Measurements from ENCODE around the gene SLC30A7. TPM values are rescaled to one million over a fixed set of nuclear protein-coding genes. Genes with fewer than 3 reads are reported as not detected.

Gene SLC30A7
- total RNA-seq, 2 experiments from 2014 or later = 38.9 to 42.7 TPM

DNA sequence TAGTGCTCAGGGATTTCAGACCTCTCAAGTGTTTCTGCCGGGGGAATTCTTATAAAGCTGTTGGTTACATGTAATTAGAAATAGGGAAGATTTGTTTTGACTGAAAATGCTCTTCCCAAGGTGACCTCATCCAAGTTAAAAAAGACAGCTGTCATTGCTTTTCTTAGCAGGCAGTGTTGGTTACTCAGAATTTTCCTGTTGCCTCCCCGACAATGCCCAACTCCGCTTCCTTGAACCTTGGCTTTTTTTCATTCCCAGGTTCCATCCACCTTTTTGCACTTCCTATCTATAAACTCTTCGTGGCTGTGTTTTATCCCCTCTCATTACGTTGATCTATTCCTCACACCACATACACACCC lies 130.5 kb downstream of the SLC30A7 start:
- Mint-ChIP-seq H3K4me3 (peak overlapping the region; percentile 97), H3K27me3 (no peaks in the 10 kb centered on the region), H3K9me3 (peaks cover 3% of the 10 kb centered on the region), H3K27ac (peak overlapping the region; percentile 86), H3K4me1 (peaks cover 67% of the 10 kb centered on the region), H3K36me3 (ENCODE audit: low read depth) (peaks cover 55% of the 10 kb centered on the region)
- DNase-seq = no peak
- CTCF ChIA-PET = interaction anchor here (0.8 to 3.0 kb wide), 5 partner anchors 24 to 283 kb away, joined by 3 to 15 read pairs (median 3); no protein-coding TSS in a partner anchor
- POLR2A ChIA-PET = interaction anchor here (0.6 to 8.0 kb wide), 22 partner anchors 10 to 265 kb away, joined by 3 to 82 read pairs (median 4); partner anchors contain the start of gene S1PR1

- POLR2A ChIA-PET = interaction anchor here (0.9 to 8.0 kb wide), 6 partner anchors 22 to 210 kb away, joined by 4 to 82 read pairs (median 4); partner anchors contain the start of gene S1PR1
- CTCF ChIA-PET = interaction anchor here (1.0 to 3.0 kb wide), 4 partner anchors 209 to 282 kb away, joined by 3 to 15 read pairs (median 3); no protein-coding TSS in a partner anchor
- H3K9me3 Mint-ChIP-seq = peaks cover 5% of the 10 kb centered on the region
- H3K27ac Mint-ChIP-seq = no peak overlapping the region
- no peaks in the 10 kb centered on the region for H3K27me3 Mint-ChIP-seq
- H3K4me1 Mint-ChIP-seq = peaks cover 64% of the 10 kb centered on the region
- peaks cover 54% of the 10 kb centered on the region for H3K36me3 Mint-ChIP-seq (ENCODE audit: low read depth)
- peak overlapping the region; percentile 31 for H3K4me3 Mint-ChIP-seq
- DNase-seq = no peak
Measured at GRCh38 chr1:101027194-101027772, 131.4 kb downstream of the SLC30A7 start.

DNA sequence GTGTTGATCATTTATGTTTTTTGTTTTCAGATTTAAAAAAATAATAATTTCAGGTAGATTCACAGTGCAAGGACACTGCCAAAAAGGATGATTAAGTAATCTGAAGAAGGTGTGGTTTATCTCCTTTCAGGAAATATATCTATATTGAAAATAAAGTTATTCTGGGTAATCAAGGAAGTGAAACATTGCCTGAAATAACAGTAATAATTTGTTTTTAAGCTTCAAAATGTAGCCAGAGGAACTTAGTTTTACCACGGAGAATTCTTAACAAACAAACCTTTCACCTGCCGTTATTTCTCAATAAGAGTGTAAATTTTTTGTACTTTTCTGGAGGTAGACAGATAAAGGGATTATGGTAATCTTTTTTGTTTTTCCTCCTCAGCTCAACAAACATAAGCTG lies 132.6 kb downstream of the SLC30A7 start:
- POLR2A ChIA-PET = interaction anchor here (1.4 to 8.0 kb wide), 3 partner anchors 53 to 209 kb away, joined by 4 to 82 read pairs (median 5); partner anchors contain the start of gene S1PR1
- H3K36me3 Mint-ChIP-seq (ENCODE audit: low read depth) = peaks cover 53% of the 10 kb centered on the region

GRCh38 chr1:101029184-101029583 lies 133.3 kb downstream of the SLC30A7 start:
- CTCF ChIA-PET = interaction anchor here (0.7 kb wide), 1 partner anchor 209 kb away, joined by 4 read pairs; no protein-coding TSS in a partner anchor
- H3K4me1 Mint-ChIP-seq = peaks cover 51% of the 10 kb centered on the region
- H3K36me3 Mint-ChIP-seq (ENCODE audit: low read depth) = peaks cover 52% of the 10 kb centered on the region
- H3K4me3 Mint-ChIP-seq = no peak overlapping the region
- no peaks in the 10 kb centered on the region for H3K27me3 Mint-ChIP-seq
- POLR2A ChIA-PET = interaction anchor here (0.8 to 8.0 kb wide), 3 partner anchors 52 to 208 kb away, joined by 3 to 82 read pairs (median 5); partner anchors contain the start of gene S1PR1
- H3K9me3 Mint-ChIP-seq = peaks cover 10% of the 10 kb centered on the region
- H3K27ac Mint-ChIP-seq = no peak overlapping the region
- DNase-seq = no peak

More for the DNA sequence above, 132.6 kb downstream of the SLC30A7 start:
- Mint-ChIP-seq H3K9me3 (peaks cover 9% of the 10 kb centered on the region), H3K4me3 (no peak overlapping the region), H3K27ac (no peak overlapping the region), H3K27me3 (no peaks in the 10 kb centered on the region), H3K4me1 (peaks cover 58% of the 10 kb centered on the region)
- CTCF ChIA-PET = interaction anchor here (0.7 to 3.0 kb wide), 3 partner anchors 208 to 210 kb away, joined by 3 to 15 read pairs (median 4); no protein-coding TSS in a partner anchor
- DNase-seq = no peak

DNA sequence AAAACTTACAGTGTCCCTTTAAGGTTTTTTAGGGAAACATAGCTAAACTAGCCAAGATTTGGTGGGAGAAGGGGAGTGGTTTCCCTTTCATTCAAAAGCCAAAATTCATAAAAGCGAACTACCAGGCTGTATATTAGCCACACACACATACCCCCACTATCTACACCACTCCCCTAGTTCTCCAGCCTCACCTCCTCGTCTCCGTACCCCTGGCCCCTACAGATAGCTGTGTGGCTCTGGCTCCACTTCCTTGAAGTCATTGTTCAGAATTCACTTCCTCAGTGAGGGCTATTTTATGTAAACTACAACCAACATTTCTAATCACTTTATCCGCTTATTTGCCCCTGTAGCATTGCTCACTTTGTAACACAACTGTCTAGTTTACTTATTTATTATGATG lies 135.0 kb downstream of the SLC30A7 start:
- no peak overlapping the region for H3K4me3 Mint-ChIP-seq
- no peaks in the 10 kb centered on the region for H3K27me3 Mint-ChIP-seq
- no peak overlapping the region for H3K27ac Mint-ChIP-seq
- DNase-seq = no peak
- H3K36me3 Mint-ChIP-seq (ENCODE audit: low read depth) = peaks cover 54% of the 10 kb centered on the region
- POLR2A ChIA-PET = interaction anchor here (1.1 kb wide), 1 partner anchor 205 kb away, joined by 5 read pairs; no protein-coding TSS in a partner anchor
- H3K4me1 Mint-ChIP-seq = peaks cover 41% of the 10 kb centered on the region
- CTCF ChIA-PET = no interaction called here
- peaks cover 10% of the 10 kb centered on the region for H3K9me3 Mint-ChIP-seq

Other genes starting within 250 kb of the SLC30A7 start
- gene VCAM1, start 176.3 kb upstream of the SLC30A7 start, total RNA-seq = not detected
- gene EXTL2, start 1.2 kb upstream of the SLC30A7 start, total RNA-seq = 1 to 10 TPM; 1.4 to 2.4 TPM
- gene DPH5, start 129.7 kb downstream of the SLC30A7 start, total RNA-seq = 10 to 100 TPM; 25.5 to 33.2 TPM

Data from activated CD4-positive, alpha-beta memory T cell treated with anti-CD3 and anti-CD28 coated beads, Interleukin-2, amount 10 ng/mL, durations not matched to agents 7 days and 5 days (primary cell).